CD4-positive, alpha-beta T cell treated with Interleukin-4 for 4 hours (primary cell): ENCODE results near the gene RPLP2.

Experiments
- DNase-seq: peaks from one replicate; pipeline ENCODE4 v3.0.0-alpha.2; 2020

Gene RPLP2

DNA sequence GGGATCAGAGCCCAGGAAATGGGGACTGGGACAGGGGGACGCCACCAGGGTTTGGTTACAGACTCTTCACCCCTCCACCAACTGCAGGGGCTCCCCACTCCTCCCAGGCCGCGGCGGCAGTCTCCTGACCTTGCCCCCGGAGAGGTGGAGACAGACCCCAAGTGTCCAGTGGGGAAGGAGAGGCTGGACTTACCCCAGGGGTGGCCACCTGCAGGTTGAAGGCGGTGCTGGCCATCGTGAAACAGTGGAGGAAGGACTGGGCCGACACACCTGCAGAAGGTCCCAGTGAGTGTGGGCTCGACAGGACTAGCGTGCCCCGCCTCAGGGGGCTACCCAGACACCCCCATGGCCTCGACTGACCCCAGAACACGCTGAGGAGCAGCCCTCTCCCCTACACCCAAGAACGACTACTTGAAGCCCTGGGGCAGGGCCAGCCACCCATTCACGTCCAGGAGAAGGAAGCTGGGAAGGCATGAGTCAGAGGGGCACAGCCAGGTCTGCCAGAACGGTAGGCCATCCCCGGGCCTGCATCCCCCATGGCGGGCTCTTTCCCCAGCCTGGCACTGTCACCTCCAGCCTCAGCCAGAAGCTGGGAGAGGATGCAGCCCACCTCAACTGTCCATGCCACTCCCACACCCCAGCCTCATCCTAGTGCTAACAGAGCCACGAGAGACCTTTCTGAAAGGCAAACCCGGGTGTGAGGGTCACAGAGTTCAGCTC lies 34.7 kb upstream of the RPLP2 start:
- DNase-seq: no peak

DNA sequence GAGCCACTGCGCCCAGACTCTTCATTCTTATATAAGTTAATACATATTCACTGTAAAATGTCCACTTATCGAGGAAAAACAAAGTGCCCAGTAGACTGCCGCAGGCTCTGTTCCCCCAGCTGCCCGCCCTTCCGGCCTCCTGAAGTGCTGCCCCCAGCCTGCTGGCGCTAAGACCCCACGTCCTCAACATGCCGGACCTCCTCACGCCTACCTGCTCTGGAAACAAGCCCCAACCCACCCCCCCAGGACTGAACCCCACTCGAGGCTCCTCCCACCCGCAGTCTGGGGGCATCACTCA lies 33.6 kb upstream of the RPLP2 start:
- DNase-seq: no peak

DNA sequence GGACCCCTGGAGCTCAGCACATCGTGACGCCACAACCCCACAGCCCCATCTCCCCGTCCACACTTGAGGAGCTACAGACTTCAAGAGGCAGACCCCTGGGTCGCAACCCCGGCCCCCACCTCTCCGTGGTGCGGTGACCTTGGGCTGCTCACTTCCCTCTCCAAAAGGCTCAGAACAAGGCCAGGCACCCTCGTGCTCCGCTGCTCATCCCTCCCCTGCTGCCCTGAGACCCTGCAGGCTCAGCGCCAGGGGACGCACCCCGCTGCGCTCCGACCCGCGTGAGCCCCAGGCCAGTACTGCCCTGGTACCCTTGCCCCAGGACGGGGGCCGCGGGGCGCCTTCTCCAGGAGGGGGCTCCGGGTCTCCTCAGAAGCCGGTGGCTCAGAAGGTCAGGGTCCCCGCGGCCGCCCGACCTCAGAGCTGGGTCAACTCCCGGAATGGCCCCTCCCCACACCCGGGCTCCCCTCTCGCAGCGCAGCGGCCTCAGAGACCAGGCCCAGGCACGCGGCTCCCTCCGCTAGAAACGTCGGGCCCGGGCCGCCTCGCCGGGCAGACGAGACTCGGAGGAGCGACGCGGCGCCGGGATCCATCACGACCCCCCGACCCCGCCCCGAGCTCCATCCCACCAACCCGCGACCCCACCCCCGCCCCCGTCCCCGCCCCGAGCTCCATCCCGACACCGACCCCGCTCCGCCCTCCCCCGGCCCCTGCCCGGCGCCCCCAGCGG lies 33.0 kb upstream of the RPLP2 start:
- no peak for DNase-seq

DNA sequence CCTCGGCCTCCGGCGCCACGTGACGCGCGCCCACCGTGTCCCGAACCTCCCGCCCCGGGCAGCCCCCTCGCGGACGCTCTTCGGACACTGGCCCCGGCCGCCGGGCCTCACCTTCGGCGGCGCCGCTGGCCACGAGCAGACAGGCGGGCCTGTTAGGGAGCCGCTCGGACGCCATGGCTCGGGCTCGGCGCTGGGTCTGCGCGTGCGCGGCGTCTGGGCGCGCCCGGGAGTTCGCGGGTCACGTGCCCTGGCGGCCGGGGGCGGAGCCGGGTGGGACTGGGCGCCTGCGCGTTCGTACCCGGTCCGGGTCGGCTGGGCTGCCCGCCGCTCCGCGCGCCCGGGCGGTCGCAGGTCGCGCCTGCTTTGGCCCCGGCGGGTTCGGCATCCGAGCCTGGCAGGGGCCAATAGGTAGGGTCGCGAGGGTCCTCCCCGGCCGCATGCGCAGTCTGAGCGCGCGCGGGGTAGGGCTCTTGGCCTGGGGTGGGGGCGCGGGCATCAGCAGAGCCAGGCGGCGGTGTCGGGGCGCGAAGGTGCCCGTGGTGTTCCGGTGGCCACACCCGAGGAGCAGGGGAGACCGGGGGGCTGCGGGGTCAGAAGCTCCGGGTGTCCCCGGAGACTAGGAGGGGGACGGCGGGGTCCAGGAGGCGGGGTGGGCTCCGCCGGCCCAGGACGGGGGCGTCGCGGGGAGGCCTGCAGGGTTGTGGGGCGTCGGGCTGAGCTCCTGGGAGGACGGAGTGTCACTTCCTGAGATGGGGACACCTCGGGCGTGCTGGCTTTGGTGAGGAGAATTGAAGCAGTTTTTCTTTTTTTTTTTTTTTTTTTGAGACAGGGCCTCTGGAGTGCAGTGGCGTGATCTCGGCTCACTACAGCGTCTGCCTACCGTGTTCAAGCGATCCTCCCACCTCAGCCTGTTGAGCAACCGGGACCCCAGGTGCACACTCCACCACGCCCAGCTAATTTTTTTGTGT lies 32.2 kb upstream of the RPLP2 start, which contains the start of gene GATD1:
Gene GATD1, minus strand, starts transcription at position 200 of the 968 bp plus-strand sequence. Its CDS starts 25 bp downstream, at position 175.
- DNase-seq: peak; percentile 88

DNA sequence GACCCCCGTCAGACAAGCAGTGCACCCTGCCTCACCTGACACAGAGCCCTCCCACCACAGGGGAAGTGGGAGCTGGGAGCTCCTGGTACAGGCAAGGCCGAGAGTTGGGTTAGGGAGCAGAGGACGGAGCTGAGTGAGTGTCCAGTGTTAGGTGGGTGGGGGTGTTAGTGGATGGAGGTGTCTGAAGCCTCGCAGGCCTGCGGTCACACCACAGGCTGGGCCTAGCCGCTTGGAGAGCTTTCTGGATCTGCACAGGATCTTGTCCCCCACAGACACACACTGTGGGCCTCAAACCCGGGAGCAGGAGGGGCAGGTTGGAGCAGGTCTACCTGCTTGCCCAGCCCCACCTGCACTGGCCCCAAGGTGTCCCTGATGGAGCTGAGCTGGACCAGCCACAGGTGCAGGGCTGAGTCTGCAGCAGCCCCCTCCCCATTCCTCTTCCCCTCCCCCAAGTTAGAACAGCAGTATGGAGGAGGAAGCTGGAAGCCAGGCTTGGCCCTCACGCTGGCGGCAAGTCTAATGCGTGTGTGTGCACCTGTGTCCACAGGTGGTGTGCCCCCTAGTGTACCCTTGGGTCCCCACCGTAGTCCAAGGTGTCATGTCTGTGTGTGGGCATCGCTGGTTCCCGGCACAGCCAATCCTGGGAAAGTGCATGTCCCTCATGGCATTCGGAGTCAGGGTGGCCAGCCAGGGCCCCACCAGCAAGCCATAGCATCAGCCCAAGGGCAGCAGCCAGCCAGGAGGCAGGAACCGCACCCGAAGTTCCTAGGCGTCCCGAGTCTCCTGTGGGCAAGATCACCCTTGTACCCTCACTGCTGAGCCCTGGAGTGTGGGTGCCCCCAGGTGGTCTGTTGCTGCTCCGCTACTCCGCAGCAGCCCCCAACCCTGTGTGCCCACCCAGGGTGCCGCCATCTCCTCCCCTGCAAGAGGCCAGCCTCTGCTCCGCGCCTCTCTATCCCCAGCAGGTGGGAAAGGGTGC lies 30.5 kb upstream of the RPLP2 start:
- DNase-seq: no peak

DNA sequence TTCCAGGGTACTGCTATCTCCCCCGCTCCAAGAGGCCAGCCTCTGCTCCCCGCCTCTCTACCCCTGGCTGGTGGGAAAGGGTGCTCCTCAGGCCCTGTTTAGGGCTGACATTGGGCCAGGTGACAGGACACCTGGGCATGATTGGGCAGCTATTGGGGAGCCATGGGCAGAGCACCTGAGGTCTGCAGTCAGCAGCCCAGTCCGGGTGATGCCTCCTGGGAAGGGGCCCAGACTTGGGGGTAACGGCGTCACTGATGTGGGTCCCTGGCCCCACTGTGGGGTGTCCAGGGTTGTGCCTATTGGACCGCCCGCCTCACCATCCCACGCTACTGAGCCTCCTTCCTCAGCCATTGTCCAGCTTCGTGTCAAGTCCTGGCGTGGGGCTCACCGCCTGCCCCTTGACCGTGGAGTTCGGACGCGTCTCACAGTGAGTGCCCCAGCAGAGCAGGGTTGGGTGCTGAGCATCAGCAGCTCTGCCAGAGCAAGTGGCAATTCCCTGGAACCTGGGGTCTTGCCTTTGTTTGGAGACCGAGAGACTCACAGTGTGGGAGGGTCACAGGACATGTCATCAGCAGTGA lies 29.7 kb upstream of the RPLP2 start:
- no peak for DNase-seq

DNA sequence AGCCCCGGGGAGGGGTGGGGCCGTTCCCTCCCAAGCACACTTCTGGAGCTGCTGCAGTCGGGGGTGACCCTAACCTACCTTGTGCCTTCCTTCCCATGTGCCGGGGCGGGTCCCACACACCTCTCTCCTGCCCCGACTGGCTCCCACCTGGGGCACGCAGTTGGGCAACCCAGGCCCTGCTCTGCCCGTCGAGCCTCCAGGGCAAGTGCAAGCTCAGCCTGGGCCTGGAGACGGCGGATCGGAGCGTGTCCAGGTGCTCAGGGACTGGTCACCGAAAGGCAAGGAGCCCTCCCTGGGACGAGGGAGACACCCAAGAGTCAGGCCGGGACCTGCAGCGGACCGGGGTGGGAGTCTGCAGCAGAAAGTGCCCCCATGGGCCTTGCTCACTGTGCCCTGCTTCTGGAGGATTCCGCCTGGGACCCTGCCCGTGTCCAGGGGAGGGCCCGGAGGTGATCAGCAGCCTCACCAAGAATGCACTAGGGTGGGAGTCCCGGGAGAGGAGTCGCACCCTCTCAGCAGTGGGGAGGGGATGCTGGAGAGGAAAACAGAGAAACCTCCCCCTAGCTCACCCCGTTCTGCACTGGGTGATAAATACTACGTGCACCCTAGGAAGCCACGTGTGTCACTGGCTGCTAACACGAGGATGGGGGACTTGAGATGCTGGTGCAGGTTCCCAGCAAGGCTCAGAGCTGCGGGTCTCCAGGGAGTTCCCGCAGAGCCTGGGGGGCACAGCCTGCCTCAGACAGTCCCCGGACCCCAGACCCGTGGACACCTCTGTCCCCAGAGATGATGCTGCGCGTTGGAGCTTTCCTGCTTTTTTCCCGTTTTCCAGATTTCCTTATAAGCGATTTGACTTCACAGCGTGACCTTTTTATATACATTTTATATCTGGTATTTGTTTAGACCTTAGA lies 27.2 kb upstream of the RPLP2 start:
- DNase-seq: no peak

DNA sequence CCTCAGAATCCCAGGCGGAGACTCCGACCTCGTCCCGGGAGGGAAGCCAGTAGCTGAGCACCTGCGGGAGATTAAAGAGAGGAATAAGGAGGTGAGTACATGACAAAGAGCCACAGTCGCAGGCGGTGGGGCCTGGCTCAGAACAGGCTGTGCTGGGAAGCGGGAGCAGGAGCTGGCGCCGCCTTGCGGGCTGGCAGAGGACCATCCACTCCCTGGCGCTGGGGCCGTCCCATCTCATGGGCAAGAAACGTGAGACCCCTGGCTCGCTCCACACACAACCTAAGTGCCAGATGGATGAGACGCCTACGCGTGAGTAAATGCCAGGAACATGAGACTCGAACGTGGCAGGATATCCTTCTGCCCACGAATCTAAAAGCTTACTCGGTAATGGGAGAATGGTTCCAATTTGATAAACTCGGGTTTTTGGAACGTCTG lies 26.2 kb upstream of the RPLP2 start:
- DNase-seq: no peak

DNA sequence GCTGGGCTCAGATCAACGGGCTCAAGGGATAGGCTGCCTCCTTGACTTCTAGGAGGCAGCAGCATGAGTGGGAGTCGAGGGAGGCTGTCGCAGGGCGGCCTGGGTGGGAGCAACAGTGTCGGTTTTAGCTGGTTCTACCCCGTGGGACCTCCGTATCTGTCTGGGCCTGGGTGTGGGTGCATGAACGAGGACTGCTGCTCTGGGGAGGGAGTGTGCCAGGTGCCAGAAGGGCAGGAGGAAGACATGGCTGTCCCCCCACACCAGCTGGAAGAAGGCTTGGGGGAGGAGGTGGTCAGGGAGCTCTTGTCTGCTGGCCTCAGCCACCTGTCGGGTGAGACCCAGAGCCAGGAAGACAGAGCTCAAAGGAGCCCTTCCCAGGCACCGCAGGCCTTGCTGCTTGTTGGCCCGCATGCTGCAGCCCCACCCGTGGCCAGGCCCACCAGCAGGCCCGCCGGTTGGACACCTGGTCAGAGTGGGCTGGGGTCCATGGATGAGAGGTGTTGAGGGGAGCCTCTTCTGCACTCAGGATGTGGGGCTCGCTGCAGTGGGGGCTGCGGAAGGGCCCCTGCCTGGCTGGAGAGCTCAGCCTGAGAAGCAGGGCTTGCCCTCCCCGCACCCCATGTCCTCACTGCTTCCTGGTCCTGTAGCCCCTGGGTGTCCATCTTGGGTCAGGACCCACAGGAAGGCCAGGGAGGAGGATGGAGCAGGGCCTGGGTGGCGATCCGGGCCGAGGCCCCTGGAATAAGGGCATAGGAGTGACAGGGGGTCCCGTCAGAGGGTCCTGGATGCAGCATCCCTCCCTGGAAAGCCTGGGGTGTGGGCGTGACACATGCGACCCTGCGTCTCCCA lies 23.3 kb upstream of the RPLP2 start:
- DNase-seq: no peak

DNA sequence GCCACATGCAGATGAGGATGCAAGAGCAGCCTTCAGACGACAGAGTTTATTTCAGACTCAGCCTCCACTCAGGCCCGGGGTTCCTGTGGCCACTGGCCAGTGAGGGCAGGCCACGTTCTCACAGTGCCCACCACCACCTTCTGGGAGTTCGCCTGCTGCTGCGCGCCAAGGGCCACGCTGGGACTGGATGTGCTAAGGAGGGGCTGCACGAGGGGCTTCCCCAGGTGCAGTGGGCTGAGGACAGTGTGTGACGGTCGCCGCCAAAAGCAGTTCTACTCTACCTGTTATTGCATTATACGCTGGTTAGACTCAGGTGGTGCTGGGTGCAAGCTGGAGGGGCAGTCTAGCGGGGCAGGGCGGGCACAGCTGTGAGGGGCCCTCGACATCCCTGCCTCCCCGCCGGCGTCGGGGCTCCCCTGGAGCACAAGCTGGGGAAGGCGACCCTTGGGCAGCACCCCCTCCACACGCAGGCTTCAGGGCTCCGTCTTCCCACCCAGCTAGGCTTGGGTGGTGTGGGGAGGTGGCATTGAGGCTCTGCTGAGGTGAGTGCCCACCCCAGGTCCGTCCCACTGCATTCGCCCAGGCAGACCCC lies 22.6 kb upstream of the RPLP2 start:
- no peak for DNase-seq

DNA sequence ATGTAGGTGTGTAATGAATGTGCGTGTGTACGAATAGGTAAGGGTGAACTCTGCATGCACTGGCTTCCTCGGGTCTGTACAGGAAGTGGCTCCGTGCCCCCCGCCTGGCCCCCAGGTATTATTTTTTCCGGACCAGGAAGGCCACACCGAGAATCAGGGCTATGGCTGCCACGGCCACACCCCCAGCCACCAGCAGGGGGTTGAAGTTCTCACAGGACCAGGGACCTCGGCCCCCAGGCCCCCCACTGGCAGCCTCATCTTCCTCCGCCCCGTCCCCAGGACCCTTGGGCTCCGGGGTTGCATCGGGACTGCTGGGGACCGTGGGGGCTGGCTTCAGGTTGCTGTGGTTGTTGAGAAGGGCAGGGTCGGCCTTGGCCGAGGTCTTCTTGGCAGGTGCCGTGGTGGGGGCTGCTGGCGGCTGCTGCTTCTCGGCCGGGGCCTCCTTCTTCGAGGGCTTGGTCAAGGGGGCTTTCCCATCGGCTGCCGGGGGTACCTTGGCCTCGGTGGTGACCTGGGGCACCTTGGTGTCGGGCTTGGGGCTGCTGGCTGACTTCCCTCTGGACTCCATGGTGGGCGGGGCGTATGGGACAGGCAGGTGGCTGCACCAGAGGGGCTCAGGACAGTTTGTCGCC lies 21.6 kb upstream of the RPLP2 start:
- DNase-seq: no peak

DNA sequence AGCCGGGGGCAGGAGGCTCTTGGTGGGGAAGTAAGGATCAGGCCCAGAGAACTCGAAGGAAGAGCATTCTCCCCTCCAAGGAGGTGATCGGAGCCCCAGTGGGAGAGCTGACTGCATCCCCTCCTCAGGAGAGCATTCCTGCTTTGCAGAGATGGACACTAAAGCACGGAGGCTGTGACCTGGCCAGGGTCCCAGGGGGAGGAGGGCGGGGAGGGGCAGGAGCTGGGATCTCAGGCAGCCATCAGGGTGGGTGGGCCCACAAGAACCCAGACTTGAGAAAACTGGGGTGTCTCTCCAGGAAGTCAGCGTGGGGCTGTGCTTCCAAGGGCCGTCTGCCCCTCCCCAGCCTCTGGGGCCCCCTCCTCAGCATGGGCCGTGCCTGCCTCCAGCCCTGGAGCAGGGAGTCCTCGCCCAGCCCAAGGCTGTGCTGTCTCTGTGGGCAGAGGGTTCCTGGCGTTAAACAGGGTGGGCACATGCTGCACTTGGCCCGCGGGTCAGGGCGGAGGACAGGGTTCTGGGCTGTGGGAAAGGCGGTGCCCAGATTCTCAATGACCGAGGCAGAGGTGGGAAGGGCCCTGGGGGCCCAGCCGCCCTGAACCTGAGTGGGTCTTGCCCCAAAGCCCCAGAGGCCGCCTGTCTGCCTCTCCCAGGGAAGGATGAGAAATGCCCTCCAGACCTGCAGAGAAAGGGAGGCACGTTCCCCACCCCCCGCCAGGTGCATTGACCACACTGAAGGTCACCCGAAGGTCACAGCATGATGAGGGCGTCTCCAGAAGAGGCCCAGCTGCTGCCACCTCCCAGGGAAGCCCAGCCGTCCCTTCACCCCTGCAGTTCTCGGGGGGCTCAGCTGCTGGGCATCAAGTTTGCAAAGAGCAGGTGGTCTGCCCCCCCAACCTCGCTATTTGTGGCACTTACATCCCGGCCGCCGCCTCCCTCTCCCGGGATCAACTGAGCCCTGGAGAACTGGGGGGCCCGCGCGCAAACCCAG lies 20.5 kb upstream of the RPLP2 start:
- no peak for DNase-seq

DNA sequence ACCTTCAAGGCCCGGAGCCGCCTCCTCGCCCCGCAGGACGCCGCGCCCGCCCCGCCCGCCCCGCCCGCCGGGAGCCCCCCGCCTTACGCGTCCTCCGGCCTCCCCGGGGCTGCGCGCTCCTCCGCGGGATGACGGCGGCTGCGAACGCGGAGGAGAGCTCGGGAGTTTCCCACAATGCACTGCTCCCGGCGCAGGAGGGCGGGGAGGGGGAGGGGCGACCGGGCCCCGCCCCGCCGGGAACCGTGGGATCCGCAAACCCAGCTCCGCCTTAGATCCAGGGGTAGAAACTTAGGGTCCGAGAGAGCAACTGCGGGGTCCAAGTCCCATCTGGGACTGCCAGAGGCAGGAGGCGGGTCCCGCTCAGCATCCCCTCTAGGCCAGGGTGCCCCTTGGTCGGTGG lies 19.8 kb upstream of the RPLP2 start, which contains the start of gene CEND1:
Gene CEND1, minus strand, starts transcription at position 148 of the 400 bp plus-strand sequence. CDS start 1,514 bp downstream, outside the sequence.
- peak; percentile 14 for DNase-seq

DNA sequence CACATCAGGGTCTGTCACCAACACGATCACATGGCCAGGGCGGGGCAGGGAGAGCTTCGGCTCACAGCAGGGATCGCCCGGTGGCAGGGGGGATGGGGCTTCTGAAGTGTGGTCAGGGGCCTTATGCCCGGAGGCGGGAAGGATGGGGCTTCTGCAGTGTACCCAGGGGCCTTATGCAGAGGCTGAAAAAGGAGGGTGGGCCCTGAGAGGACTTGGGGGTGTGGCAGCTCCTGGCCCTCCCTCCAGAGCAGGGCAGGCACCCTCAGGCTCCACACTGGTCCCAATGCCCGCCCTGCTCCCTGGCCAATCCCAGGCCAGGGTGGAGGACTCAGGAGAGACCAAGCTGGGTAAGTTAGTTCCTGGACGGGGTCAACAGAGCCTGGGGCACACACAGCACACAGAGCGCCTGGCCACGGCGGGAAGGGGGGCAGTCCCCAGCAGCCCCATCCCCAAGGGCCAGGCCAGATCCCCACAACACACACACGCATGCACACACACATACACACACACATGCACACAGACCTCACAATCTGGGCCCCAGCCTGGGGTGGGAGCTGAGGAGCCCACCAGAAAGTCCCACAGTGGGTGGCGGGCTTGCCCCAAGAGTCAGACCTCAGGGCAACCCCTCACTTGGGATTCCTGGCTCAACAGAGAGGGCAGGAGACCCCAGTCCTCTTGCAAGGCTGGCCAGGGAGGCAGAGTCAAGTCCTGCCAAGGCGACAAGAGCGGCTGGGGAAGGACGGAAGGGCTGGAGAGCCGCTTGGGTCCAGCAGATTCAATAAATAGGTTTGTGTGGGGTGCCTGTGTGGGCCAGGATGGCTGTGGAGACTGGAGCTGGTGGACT lies 18.8 kb upstream of the RPLP2 start:
- no peak for DNase-seq

DNA sequence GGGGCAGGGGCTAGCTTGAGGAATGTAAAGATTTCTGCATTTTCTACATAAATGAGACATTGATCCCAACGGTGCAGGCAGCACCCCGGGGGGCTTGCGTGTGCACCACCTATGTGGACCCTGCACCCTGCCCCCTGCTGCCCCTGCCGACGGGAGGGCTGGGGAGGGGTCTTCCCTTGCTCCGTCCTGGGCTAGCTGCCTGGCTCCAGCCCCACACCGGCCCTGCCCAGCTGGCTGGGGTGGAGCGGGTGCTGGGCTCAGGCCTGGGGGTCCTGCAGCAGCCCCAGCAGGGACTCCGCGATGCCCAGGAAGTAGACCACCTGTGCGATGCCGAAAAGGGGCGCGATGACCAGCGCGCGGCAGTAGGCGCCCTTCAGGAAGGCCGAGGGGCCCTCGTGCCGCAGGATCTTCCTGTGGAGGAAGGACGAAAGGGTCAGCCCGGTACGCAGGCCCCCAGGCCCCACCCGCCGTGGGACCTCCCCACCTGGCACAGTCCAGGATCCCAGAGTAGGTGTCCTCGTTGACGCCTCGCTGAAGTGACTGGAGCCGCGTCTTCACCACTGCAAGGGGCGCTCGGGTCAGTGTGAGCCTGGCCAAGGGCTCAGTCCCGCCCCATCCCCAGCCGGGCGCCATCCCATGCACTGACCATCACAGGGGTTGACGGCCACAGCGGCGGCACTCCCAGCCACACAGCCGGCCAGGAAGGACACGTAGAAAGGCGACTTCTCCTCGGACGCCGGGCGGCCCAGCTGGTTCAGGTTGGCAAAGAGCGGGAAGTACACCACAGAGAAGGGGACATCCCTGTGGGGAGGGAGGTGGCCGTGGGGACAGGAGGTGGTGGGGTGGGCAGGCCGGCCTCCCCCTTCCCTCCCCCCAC lies 17.9 kb upstream of the RPLP2 start:
- DNase-seq: no peak

DNA sequence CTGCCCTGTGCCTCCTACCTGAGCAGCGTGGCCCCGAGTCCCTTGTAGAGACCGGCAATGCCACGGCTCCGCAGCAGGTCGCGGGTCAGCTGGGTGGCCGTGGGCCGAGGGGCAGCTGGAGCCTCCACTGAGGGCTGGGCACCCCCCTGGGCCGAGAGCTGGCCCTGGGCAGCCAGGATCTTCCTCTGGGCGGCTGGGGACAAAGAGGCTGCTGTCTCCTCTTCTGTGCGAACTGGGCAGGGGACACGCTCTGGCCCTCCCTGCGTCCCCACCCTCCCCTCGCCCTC lies 17.3 kb upstream of the RPLP2 start:
- no peak for DNase-seq
